Activated naive CD4-positive, alpha-beta T cell treated with anti-CD3 and anti-CD28 coated beads, Interleukin-2, amount 50 U/mL, for 24 hours (primary cell): Measurements from ENCODE around the gene CYB5RL.

Experiments used
- H3K27ac Mint-ChIP-seq: one replicate; pipeline ENCODE4 v1.8.0; 2021; ENCODE audit warnings: mild to moderate bottlenecking, mixed read lengths
- H3K27me3 Mint-ChIP-seq: one replicate; pipeline ENCODE4 v1.8.0; 2021; ENCODE audit warnings: mixed read lengths
- H3K36me3 Mint-ChIP-seq: one replicate; pipeline ENCODE4 v1.8.0; 2021; ENCODE audit warnings: mixed read lengths
- H3K4me1 Mint-ChIP-seq: one replicate; pipeline ENCODE4 v1.8.0; 2021; ENCODE audit warnings: mixed read lengths
- H3K4me3 Mint-ChIP-seq: one replicate; pipeline ENCODE4 v1.8.0; 2021; ENCODE audit warnings: mild to moderate bottlenecking, mixed read lengths
- H3K9me3 Mint-ChIP-seq: one replicate; pipeline ENCODE4 v1.8.0; 2021; ENCODE audit warnings: mixed read lengths

Gene CYB5RL

GRCh38 chr1:54230507-54231339 is 30.9 kb upstream of the CYB5RL start:
- Mint-ChIP-seq H3K4me1 (peaks cover 14% of the 10 kb centered on the region), H3K4me3 (no peak overlapping the region), H3K9me3 (no peaks in the 10 kb centered on the region), H3K27me3 (no peaks in the 10 kb centered on the region), H3K27ac (peak overlapping the region; percentile 36), H3K36me3 (peaks cover 1% of the 10 kb centered on the region)

GRCh38 chr1:54229281-54229891 is 29.6 kb upstream of the CYB5RL start:
- no peaks in the 10 kb centered on the region for H3K9me3 Mint-ChIP-seq
- H3K27me3 Mint-ChIP-seq = no peaks in the 10 kb centered on the region
- peaks cover 2% of the 10 kb centered on the region for H3K36me3 Mint-ChIP-seq
- no peak overlapping the region for H3K4me3 Mint-ChIP-seq
- H3K4me1 Mint-ChIP-seq = peaks cover 14% of the 10 kb centered on the region
- peak overlapping the region; percentile 70 for H3K27ac Mint-ChIP-seq

GRCh38 chr1:54228638-54229079 is 28.8 kb upstream of the CYB5RL start:
- Mint-ChIP-seq H3K9me3 (no peaks in the 10 kb centered on the region), H3K36me3 (peaks cover 2% of the 10 kb centered on the region), H3K27me3 (no peaks in the 10 kb centered on the region), H3K4me1 (peaks cover 14% of the 10 kb centered on the region), H3K27ac (no peak overlapping the region), H3K4me3 (no peak overlapping the region)

- Mint-ChIP-seq H3K4me1 (peaks cover 14% of the 10 kb centered on the region), H3K9me3 (no peaks in the 10 kb centered on the region), H3K36me3 (peaks cover 2% of the 10 kb centered on the region), H3K27me3 (no peaks in the 10 kb centered on the region), H3K27ac (peak overlapping the region; percentile 12), H3K4me3 (no peak overlapping the region)
These were observed 28.1 kb upstream of the CYB5RL start for GRCh38 chr1:54227891-54228310.

GRCh38 chr1:54227091-54227602 is 27.3 kb upstream of the CYB5RL start:
- peaks cover 2% of the 10 kb centered on the region for H3K36me3 Mint-ChIP-seq
- H3K27ac Mint-ChIP-seq = no peak overlapping the region
- H3K4me1 Mint-ChIP-seq = peaks cover 17% of the 10 kb centered on the region
- H3K9me3 Mint-ChIP-seq = no peaks in the 10 kb centered on the region
- H3K4me3 Mint-ChIP-seq = no peak overlapping the region
- no peaks in the 10 kb centered on the region for H3K27me3 Mint-ChIP-seq

GRCh38 chr1:54225986-54226559 is 26.2 kb upstream of the CYB5RL start:
- Mint-ChIP-seq H3K36me3 (peaks cover 2% of the 10 kb centered on the region), H3K27me3 (no peaks in the 10 kb centered on the region), H3K9me3 (no peaks in the 10 kb centered on the region), H3K4me3 (no peak overlapping the region), H3K27ac (no peak overlapping the region), H3K4me1 (peaks cover 17% of the 10 kb centered on the region)

- Mint-ChIP-seq H3K4me3 (no peak overlapping the region), H3K36me3 (peaks cover 2% of the 10 kb centered on the region), H3K27ac (no peak overlapping the region), H3K9me3 (no peaks in the 10 kb centered on the region), H3K4me1 (peaks cover 14% of the 10 kb centered on the region), H3K27me3 (no peaks in the 10 kb centered on the region)
These were observed 25.5 kb upstream of the CYB5RL start for GRCh38 chr1:54225378-54225777.

DNA sequence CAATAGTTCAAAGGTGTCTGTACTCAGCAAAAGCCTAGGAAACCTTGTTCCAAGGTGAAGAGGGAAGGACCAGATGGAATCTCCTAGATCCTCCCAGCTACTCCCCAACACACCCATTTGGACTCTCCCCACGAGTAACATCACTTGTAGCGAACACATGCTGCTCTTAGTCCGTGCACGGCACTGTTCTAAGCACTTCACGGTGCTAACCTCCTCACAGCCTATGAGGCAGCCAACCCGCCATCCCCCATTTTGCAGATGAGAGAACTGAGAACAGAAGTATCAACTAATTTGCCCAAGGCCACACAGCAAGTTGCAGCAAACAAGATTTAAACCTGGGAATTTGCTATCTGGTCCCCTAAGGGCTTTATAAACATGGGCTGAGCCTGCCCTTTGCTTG is 24.4 kb upstream of the CYB5RL start:
- Mint-ChIP-seq H3K27me3 (no peaks in the 10 kb centered on the region), H3K36me3 (peaks cover 2% of the 10 kb centered on the region), H3K4me3 (no peak overlapping the region), H3K27ac (peak overlapping the region; percentile 7), H3K4me1 (peaks cover 7% of the 10 kb centered on the region), H3K9me3 (no peaks in the 10 kb centered on the region)

DNA sequence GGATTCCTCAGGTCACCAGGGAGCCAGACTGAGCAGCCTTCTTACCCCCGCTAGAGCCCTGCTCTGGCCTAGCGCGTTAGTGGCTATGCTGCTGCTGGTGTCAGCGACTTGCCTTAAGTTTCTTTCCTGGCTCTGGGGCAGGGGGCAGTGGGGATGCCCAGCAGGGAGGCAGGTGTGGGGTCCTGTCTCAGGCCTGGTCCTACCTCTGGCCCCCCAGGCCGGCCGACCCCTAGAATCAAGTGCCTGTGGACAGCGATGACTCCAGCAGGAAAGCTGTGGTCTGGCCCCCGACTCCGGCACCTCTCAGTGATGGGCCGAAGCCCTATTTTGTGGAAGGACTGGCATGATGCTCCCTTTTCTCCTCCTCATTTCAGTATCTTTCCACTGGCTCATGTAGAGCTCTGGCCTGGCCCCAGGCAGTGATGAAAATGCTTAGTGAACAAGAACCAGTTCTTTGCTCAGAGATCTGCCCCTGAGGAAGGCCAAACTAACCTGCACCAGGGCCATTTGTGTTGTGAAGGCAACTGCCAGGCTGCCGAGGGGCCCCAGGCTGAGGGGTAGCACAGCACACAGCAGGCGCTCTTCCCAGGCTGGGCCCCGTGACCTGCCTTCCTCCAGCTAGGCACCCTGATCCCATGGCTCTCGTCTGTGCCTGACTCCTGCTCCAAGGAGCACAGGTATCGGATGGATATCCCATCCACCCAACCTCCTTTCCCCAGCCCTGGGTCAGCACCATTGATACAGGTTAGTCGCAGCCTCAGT is 23.8 kb upstream of the CYB5RL start:
- H3K4me3 Mint-ChIP-seq = no peak overlapping the region
- no peaks in the 10 kb centered on the region for H3K9me3 Mint-ChIP-seq
- peak overlapping the region; percentile 7 for H3K27ac Mint-ChIP-seq
- H3K36me3 Mint-ChIP-seq = peaks cover 2% of the 10 kb centered on the region
- no peaks in the 10 kb centered on the region for H3K27me3 Mint-ChIP-seq
- H3K4me1 Mint-ChIP-seq = peaks cover 7% of the 10 kb centered on the region

DNA sequence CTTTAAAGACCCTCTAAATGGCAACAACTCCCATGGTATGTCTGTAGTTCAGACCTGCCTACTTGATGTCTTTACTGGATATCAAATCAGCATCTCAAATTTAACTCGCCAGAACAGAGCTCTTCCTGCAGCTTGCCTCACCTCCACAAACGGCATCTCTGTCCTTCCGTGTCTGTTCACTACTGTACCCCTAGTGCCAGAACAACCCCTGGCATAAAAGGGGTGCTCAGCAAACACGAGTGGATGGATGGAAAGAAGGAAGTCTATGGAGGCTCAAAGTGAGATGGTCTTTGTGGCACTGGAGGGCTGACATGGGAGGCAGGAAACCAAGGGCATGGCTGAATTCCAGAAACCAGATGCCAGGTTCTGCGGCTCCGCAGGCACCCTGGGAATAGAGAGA is 22.9 kb upstream of the CYB5RL start:
- H3K9me3 Mint-ChIP-seq = no peaks in the 10 kb centered on the region
- H3K4me1 Mint-ChIP-seq = peaks cover 7% of the 10 kb centered on the region
- H3K27ac Mint-ChIP-seq = peak overlapping the region; percentile 87
- H3K36me3 Mint-ChIP-seq = peaks cover 3% of the 10 kb centered on the region
- H3K27me3 Mint-ChIP-seq = no peaks in the 10 kb centered on the region
- no peak overlapping the region for H3K4me3 Mint-ChIP-seq

DNA sequence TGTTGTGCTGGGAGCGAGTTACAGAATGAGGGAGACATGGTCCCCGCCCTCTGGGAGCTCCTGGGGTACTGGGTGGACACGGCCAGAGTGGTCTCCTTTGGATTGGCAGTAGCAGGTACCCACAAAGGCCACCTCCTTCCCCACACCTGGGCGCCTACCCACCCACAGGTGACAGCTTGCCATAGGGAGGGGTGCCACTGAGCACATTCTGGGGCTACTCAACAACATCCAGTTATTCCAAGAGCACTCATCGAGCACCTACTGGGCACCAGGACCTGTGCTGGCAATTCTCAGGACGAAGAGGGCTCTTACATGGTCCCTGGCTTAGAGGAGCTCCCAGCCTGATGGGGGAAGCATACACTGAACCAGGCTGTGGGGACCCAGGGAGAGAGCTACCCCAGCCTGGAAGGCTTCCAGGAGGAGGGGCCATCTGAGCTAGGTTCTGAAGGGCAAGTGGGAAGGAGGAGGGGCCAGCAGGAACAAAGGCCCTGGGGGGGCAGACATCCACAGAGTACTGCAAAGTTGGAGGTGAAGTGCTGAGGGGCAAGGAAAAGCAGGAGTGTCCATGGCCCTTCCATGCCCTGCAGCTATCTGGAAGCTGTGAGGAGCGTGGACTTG is 22.1 kb upstream of the CYB5RL start:
- peaks cover 8% of the 10 kb centered on the region for H3K36me3 Mint-ChIP-seq
- no peaks in the 10 kb centered on the region for H3K9me3 Mint-ChIP-seq
- peaks cover 7% of the 10 kb centered on the region for H3K4me1 Mint-ChIP-seq
- H3K27me3 Mint-ChIP-seq = no peaks in the 10 kb centered on the region
- no peak overlapping the region for H3K4me3 Mint-ChIP-seq
- H3K27ac Mint-ChIP-seq = no peak overlapping the region

- Mint-ChIP-seq H3K36me3 (peaks cover 12% of the 10 kb centered on the region), H3K4me1 (peaks cover 7% of the 10 kb centered on the region), H3K27me3 (no peaks in the 10 kb centered on the region), H3K4me3 (no peak overlapping the region), H3K27ac (peak overlapping the region; percentile 19), H3K9me3 (no peaks in the 10 kb centered on the region)
These were observed 21.4 kb upstream of the CYB5RL start for GRCh38 chr1:54221113-54221834.

- peaks cover 12% of the 10 kb centered on the region for H3K36me3 Mint-ChIP-seq
- no peaks in the 10 kb centered on the region for H3K9me3 Mint-ChIP-seq
- H3K4me1 Mint-ChIP-seq = peaks cover 7% of the 10 kb centered on the region
- H3K27ac Mint-ChIP-seq = peak overlapping the region; percentile 73
- H3K27me3 Mint-ChIP-seq = no peaks in the 10 kb centered on the region
- no peak overlapping the region for H3K4me3 Mint-ChIP-seq
These were observed 20.4 kb upstream of the CYB5RL start for GRCh38 chr1:54220004-54220811.

DNA sequence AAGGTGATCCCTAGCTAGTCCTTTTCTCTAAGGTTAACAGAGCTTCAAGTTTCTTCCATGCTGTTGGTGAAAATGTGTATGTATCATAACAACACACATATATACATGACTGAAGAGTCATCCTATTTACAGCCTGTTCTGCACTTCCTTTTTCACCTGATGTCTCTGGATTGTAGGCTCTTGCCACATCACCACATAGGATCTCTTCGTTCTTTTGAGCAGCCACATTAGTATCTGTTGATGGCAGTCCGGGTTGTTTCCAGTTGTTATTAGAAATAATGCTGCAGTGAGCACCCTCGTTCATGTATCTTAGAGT is 19.8 kb upstream of the CYB5RL start:
- peak overlapping the region; percentile 73 for H3K27ac Mint-ChIP-seq
- no peaks in the 10 kb centered on the region for H3K9me3 Mint-ChIP-seq
- peaks cover 7% of the 10 kb centered on the region for H3K4me1 Mint-ChIP-seq
- peaks cover 11% of the 10 kb centered on the region for H3K36me3 Mint-ChIP-seq
- H3K27me3 Mint-ChIP-seq = no peaks in the 10 kb centered on the region
- H3K4me3 Mint-ChIP-seq = no peak overlapping the region
